DMS53 treated with DMSO at 0.1 percent for 48 hours (cell line): Measurements from ENCODE around the gene FBXL13.
"Not testable (repeated sequence)": the region's sequence is repeated elsewhere in the genome, so short reads cannot be mapped to it uniquely, and the experiment has no call there.

ENCODE experiments used
- DNase-seq: peaks from one replicate; lab custom pipeline; 2025; ENCODE audit not compliant: unreplicated experiment; lab: John Stamatoyannopoulos, UW

The FBXL13 gene

DNA sequence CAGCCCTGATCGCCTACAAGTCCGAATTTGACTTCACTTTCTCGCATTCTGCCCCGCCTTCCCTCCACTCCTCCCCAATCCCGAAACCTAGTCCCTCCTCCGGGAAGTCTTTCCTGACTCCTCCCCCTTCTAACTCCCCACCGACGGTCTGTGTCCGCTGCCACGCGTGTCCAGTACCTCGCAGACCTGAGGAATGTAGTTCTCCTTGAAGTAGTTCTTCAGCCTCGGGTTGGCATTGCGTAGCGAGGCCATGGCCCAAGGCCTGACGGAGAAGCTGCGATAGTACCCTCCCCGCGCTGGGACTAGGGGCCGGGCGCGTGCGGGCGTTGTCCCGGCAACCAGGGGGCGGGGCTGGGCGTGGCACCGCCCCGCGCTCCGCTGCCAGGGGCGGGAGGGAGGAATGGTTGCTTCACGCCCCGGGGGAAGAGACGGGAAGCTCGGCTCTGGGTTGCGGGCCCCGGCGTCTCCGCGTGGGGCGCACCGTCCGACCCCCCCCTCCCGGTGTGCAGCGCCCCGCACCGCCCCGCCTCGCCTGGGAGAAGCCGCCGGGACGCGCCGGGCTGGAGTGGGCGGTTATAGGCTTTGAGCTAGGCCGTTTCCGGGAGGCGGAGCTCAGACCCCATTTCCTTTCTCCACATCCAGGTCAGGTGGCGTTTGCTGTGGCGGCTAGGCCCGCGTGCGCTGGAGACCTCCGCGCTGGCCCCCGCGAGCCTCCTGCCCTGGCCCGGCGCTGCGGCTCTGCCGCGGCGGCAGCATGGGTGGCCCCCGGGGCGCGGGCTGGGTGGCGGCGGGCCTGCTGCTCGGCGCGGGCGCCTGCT lies at the start of gene FBXL13, which contains the start of gene ARMC10:
FBXL13 (minus strand) TSS at position 278 of the 818 bp plus-strand sequence.
ARMC10 (plus strand) TSS at position 622 of the 818 bp plus-strand sequence; CDS start at position 755, 133 bp downstream.
- peak; percentile 94 for DNase-seq

DNA sequence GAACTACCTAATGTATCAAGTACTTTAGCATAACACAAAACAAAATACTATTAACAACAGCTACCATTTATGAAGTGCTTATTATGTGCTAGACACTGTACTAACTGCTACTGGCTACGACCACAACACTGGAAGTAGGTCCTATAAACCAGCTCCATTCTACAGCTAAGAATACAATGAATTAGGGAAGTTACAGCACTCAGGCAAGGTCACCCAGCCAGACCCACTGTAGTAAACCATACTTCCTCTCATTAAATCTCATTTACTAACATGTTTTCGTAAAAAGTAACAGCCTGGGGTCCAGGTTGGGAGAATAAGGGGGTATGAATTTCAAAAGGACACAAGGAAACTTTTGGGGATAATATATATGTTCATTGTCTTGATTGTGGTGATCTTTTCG lies 48.9 kb upstream of the FBXL13 start:
- no peak for DNase-seq

DNA sequence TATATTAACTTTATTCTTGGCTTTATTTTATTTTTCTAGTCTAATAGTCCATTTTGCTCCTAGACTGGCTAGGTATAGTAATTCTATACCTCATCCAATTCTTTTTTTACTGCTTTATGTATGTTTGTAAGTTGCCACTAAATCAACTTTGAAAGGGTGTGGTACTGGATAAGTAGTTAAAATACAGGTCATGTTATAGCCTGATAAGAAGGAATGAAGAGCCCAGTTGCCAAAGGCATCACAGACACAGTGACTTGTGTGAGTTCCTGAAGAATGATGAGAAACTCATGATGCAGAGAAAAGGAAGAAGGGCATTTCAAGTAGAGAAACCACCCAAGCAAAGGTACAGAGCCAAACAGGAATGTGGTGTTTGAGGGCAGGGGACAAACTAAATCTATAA lies 47.0 kb upstream of the FBXL13 start:
- DNase-seq = no peak

DNA sequence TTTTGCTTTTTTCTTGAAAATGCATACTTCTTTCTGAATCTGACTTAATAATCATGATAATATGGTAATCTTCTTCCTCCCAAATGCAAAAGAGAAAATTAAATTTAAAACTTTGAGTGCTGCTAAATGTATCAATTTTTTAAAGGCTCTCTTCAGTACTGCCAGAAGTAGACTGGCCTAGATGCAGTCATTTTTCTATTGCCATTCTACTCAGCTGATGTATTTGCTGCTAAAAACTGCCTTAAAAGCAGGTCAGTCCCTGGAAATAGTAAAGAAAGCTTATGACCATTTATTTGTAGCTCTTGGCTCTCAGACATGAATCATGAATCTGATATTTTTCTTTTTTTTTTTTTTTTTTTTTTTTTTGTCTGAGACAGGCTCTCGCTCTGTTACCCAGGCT lies 45.8 kb upstream of the FBXL13 start:
- no peak for DNase-seq

DNA sequence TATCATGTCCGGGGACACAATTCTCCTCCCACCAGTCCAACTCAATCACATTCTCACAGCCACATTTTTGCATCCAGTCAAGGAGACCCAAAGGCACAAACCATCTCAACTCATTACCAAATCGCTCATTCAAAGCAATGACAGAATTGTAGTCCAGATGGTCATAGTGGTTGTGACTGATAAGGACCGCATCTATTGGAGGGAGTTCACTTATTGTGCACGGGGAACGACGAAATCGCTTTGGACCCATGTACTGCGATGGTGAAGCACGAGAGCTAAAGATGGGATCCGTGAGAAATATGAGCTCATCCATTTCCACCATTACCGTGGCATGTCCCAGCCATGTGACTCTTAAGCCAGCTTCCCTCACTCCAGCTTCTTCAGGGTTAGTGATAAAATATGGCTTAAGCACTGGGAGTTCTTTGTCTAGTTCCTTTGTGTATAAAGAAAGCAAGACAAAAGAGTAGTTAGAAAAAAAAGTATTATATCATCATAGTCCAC lies 45.2 kb upstream of the FBXL13 start:
- DNase-seq = no peak

DNA sequence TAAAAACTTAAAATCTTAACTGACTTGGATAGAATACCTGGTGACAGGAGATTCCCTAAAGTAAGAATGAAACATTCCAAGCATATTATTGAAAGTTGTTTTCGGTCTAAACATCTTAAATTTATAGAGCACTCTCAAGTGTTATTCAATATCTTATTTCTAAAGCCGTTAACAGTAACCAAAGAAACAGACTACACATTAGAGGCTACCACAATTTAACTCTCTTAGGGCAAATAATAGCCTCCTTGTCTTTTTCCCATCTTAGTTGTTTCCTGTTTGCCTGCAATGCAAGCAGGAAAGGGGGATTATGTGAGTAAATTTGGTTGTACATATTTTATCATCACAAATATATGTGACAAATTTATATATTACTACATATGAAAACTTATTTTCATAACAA lies 42.9 kb upstream of the FBXL13 start:
- no peak for DNase-seq

DNA sequence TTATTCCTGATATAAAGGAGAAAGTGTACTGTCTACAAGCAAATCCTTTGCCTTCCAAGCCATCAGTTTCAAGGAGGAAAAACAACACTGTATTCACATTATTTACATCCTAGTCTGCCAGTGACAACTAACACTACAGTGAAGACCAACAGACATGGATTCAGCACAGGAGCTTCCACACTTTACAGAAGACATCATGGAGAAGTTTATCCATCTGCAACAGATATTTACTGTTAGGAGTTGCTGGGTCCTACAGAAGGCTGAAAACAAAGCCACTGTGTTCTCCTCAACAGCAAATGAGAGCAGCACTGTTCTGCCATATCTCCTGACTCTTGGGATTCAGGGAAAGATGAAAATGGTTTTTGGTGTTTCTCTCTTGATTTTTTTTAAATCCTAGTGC lies 42.4 kb upstream of the FBXL13 start:
- no peak for DNase-seq

DNA sequence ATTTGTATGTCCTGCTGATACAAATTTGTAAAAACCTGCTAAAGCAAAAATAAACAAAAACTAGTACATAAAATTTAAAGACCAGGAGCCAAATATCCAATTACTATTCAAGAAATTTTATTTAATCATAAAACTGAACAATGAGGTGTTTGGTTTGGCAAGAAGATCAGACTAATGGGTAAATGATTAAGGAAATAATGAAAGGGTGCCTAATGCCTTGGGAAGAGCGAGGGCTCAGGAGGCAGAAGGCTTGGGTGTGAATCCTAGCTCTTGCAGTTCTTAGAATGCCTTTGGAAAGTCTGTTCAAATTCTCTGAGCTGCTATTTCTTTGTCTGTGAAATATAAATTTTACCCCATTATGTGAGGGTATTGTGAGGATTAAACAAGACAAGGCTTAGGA lies 41.9 kb upstream of the FBXL13 start:
- DNase-seq = no peak

DNA sequence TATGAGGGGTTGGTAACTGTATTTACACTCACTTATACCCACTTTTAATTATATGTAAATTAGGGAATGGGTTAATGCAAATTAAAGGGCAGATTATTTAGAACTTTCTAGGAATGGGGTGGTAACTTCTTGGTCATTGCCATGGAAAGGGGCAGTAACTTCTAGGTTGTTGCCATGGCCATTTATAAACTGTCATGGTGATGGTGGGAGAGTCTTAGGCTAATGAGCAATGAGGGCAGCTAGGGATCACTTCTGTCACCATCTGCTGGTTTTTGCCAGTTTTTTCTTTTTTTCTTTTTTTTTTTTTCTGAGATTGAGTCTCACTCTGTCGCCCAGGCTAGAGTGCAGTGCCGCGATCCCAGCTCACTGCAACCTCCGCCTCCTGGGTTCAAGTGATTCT lies 41.2 kb upstream of the FBXL13 start:
- no peak for DNase-seq

DNA sequence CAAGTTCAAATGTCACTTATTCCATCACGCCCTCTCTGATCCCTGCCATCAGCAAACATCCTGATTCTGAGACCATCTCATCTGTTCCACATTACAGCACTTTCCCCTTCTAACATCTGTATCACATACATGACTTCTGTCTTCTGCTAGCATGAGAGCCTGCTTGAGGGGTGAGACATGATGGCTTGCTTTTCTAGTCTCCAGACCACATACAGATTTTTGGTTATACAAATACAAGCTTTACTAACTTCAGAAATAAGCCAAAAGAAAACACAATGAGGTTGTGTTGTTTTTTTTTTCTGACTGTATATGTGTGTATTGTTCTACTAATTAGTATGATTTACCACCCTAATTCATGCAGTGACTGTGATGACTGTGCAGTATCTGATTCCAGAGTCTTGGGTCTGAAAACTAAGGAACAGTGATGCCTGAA lies 40.0 kb upstream of the FBXL13 start:
- no peak for DNase-seq

DNA sequence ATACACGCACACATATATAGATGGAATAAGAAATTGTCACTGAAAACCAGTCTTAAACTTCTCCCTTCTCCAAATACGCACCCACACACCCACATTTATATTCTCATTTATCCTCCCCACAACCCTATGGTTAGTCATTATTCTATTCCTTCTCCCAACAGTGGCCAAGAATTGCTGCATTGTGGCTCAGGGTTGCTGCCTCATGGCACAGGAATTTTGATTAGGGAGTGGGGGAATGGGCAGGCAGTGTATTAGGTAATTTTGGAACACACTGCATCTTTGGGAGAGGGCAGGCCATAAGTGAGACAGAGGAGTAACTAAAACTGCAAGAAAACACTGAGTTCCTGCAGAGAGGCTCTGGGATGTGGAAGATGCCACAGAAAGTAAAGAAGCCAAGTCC lies 38.6 kb upstream of the FBXL13 start:
- no peak for DNase-seq

DNA sequence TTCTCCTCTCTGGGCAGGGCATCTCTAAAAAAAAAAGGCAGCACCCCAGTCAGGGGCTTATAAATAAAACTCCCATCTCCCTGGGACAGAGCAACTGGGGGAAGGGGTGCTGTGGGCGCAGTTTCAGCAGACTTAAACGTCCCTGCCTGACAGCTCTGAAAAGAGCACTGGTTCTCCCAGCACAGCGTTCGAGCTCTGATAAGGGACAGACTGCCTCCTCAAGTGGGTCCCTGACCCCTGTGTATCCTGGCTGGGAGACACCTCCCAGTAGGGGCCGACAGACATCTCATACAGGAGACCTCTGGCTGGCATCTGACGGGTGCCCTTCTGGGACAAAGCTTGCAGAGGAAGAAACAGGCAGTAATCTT lies 32.1 kb upstream of the FBXL13 start:
- DNase-seq = not testable (repeated sequence)

DNA sequence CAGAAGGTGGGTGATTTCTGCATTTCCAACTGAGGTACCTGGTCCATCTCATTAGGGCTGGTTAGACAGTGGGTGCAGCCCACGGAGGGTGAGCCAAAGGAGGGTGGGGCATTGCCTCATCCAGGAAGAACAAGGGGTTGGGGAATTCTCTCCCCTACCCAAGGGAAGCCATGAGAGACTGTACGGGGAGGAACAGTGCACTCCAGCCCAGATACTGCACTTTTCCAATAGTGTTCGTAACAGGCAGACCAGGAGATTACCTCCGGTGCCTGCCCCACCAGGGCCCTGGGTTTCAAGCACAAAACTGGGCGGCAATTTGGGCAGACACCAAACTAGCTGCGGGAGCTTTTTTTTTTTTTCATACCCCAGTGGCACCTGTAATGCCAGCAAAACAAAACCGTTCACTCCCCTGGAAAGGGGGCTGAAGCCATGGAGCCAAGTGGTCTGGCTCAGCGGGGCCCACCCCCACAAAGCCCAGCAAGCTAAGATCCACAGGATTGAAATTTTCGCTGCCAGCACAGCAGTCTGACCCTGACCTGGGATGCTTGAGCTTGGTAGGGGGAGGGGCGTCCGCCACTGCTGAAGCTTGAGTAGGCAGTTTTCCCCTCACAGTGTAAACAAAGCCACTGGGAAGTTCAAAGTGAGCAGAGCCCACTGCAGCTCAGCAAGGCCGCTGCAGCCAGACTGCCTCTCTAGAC lies 31.6 kb upstream of the FBXL13 start:
- DNase-seq = no peak

DNA sequence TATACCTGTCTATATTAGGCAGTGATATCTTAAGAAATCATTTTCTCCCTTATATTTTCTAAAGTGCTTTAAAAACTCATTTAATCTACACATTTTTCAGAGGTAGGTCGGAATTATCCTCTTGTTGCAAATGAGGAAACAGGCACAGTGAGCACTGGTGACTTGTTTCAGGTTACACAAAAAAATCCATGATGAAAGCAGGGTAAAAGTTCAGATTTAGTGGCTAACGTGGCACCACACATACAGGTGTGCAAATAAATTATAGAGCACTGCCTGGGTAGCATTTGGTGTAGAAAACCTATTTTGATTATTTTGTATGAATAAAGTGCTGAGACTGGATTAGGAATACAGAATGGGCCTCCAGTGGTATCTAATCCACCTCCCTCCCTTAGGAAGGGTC lies 26.9 kb upstream of the FBXL13 start:
- no peak for DNase-seq

DNA sequence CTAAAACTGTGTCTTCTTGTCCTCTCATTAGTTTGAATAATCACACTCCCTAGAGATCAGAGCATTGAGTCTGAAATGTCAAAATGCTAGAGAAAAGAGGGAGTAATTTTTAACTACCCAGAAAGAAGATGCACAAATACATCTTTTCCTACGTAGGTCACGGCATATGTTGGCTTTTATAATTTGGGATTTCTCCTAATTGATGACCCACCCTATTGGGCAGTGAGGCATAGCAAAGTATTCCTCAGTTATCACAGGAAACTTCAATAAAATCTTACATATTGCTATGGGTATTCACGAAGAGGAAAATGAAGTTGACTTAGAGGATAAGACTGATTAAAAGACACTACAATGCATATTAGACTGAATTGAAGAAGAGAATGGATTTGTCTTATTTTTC lies 25.8 kb upstream of the FBXL13 start:
- DNase-seq = no peak

DNA sequence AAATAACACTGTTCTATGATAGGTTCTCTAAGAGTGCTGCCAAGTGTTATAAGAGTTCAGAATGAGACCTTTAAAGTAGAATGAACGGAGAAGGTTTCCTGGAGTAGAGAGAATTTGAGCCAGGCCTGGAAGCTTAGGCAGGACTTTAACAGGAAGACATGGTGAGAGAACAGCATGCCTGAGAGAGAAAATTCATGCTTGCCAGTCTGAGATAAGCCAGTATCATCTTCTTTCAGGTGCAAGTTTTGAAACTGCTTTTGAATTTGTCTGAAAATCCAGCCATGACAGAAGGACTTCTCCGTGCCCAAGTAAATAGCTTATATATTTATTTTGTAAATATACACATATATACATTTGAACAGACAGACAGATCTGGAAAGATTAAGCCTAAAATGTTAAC lies 22.4 kb upstream of the FBXL13 start:
- DNase-seq = no peak

DNA sequence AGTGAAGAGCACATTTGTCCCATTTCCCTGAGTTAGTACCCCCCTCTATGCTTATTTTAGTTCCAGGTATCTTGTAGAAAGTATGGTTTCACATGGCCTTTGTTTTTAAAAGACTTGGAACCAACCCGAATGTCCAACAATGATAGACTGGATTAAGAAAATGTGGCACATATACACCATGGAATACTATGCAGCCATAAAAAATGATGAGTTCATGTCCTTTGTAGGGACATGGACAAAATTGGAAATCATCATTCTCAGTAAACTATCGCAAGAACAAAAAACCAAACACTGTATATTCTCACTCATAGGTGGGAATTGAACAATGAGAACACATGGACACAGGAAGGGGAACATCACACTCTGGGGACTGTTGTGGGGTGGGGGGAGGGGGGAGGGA lies 21.0 kb upstream of the FBXL13 start:
- DNase-seq = not testable (repeated sequence)

DNA sequence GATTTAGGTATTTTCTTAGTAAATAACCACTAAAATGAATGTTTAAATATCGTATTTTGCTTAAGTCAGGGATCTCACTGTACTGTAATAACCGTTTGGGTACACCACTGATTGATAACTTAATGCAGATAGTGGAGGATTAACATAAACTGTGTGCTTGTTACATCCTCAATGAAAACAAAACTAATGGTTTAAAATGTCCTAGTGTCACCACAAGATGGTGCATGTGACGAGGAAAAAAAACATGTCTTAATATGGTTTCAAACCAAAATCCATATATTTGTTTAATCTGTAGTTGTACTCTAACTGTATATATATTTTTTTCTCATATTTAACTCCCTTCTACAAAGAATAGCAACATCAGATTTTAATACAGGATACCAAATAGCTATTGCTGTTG lies 19.5 kb upstream of the FBXL13 start:
- no peak for DNase-seq

DNA sequence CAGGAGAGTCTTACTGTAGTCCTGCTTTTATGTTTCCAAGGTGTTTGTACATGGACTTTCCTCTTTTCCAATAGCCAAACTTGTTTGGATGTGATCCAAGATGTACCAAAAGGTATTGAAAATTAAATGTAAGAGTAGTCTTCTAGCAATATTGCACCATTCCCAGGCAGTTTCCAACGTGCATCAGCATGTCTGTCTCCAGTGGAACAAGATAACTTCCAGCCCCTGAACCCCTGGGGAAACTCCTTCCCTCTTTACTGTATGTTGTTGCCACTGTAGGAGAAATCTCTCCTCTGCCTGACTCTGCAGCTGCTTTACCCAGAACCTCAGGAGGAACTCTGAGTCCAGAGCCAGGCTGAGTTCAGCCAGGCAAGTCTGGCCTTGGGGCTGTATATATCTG lies 18.8 kb upstream of the FBXL13 start:
- no peak for DNase-seq

DNA sequence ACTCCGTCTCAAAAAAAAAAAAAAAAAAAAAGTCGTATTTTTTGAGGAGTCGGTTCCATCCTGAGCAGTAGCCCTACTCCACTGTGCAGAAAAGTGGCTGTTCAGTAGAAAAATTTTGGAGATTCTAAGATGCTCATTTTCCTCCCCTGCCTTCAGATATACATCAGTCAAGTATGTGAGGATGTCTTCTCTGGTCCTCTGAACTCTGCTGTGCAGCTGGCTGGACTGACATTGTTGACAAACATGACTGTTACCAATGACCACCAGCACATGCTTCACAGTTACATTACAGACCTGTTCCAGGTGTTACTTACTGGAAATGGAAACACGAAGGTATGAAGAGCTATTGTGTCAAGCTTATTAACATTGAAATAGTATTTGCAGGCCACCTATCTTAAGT lies 17.7 kb upstream of the FBXL13 start:
- not testable (repeated sequence) for DNase-seq

DNA sequence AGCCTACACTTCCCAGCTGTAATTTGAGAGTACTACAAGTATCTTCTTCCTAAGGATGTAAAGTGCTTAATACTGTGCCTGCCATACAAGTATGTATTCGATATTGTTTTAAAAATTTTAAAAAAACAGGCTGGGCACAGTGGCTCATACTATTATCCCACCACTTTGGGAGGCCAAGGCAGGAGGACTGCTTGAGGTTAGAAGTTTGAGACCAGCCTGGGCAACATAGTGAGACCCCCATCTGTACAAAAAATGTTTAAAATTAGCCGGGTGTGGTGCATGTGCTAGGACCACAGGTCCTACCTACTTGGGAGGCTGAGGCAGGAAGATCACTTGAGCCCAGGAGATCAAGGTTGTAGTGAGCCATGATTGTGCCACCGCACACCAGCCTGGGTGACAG lies 8.6 kb upstream of the FBXL13 start:
- DNase-seq = no peak

DNA sequence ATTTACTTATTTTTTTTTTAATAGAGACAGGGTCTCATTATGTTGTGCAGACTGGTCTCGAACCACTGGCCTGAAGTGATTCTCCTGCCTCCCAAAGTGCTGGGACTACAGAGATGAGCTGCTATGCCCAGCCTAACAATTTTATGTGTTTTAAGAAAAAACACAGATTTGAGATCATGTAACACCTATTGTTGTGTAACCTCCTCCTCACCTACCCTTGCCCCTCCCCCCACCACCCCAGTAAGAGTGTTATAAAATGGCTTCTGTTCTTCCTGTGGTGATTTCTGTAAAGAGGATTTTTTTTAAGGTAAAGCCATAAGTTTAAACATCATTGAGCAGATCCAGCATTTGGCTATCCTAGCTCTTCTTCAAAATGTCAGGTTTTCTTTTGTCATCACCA lies 7.9 kb upstream of the FBXL13 start:
- DNase-seq = no peak
